DOHH2 (cell line): Measurements from ENCODE around the gene CD207.

Source experiments
- CTCF ChIP-seq: fragments of 200-600 bp; sonication (generic); IDR thresholded peaks from one replicate; pipeline ENCODE4 v1.5.1; 2014; ENCODE audit warnings: antibody characterized with exemption, mild to moderate bottlenecking, low read depth, low read length; ENCODE audit not compliant: poor library complexity, severe bottlenecking
- EZH2phosphoT487 ChIP-seq: fragments of 200-600 bp; sonication (generic); IDR thresholded peaks from 2 replicates; pipeline ENCODE4 v1.6.1; 2017; ENCODE audit warnings: borderline replicate concordance, mild to moderate bottlenecking, antibody characterized with exemption, low read length, moderate library complexity, mixed read lengths

GRCh38 chr2:70833246-70833645, 2.4 kb downstream of the CD207 start:
- TF ChIP-seq CTCF (no peak), EZH2phosphoT487 (no peak)
